SK-N-SH (cell line): ENCODE data around the gene COX18. TPM values are rescaled to one million over a fixed set of nuclear protein-coding genes. Genes with fewer than 3 reads are reported as not detected.

Experiments used
- ELF1 ChIP-seq: IDR thresholded peaks from 2 replicates; pipeline ENCODE4 v1.4.0; 2012
- GATA2 ChIP-seq: sonication (generic); formaldehyde crosslinking; IDR thresholded peaks from 2 replicates; pipeline ENCODE4 v1.5.0; 2020; ENCODE audit warnings: mild to moderate bottlenecking, missing genetic modification reagents
- polyA plus RNA-seq, 3 experiments: library from polyadenylated mRNA; depleted of rRNA; stranded (reverse); fragments of >200 nt; gene quantifications; 2 replicates each; pipeline ENCODE4 v1.2.3, GENCODE V29; 2012
- small RNA-seq, 7 experiments: library from RNA; depleted of rRNA; stranded (forward); fragments of <200 nt; gene quantifications; one replicate each; pipeline ENCODE3, GENCODE V24; 2012
- TF ChIP-seq, protein P1 (sequence below): fragments of 150-350 bp; IDR thresholded peaks from 2 replicates; pipeline ENCODE4 v1.6.1; 2017; ENCODE audit warnings: antibody characterized with exemption, low read length, low read depth, borderline replicate concordance

Gene COX18
- polyA plus RNA-seq, 1 of the 3 experiments (the other 2 are of a cell fraction) = 7.7 TPM

DNA sequence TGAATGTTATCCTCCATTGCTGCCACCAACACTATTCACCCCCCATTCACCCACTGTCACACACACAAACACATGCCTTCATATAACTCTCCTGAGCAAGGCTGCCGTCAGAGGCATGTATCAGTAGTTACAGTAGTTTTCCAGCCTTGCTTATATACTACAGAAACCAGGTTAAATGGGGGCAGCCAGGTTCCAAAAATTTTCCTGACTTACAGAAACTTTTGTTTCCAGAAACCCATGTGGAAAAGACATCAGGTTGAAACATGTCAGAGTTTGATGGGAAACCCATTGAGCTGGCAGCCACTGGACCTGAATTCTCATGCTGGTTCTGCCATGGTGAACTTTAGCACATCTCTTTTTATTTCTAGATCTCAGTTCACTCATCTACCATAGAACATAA lies 64.0 kb downstream of the COX18 start (continued):
- TF ChIP-seq, protein P1, sequence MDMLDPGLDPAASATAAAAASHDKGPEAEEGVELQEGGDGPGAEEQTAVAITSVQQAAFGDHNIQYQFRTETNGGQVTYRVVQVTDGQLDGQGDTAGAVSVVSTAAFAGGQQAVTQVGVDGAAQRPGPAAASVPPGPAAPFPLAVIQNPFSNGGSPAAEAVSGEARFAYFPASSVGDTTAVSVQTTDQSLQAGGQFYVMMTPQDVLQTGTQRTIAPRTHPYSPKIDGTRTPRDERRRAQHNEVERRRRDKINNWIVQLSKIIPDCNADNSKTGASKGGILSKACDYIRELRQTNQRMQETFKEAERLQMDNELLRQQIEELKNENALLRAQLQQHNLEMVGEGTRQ = no peak
- TF ChIP-seq GATA2 (CRISPR knock-in tag) (no peak), ELF1 (no peak)

Small RNA genes lying within 50 kb of the gene (small RNA-seq; reads per million reads assigned to genes)
- gene RNU6ATAC5P = 0 reads per million in 7 experiments

Other genes starting within 250 kb of the COX18 start
- gene ANKRD17, start 189.1 kb upstream of the COX18 start, polyA plus RNA-seq (2012; rRNA removed) = 25.6 and 33.1 TPM in 2 replicates